GM23248 (cell line): ENCODE results near the gene KRT80.

Experiments used
- EZH2 ChIP-seq: fragments of 200-600 bp; sonication (generic); IDR thresholded peaks from 2 replicates; pipeline ENCODE4 v1.6.1; 2018; ENCODE audit warnings: antibody characterized with exemption, mild to moderate bottlenecking; ENCODE audit not compliant: insufficient read depth, poor library complexity, severe bottlenecking
- EZH2phosphoT487 ChIP-seq: fragments of 200-600 bp; sonication (generic); IDR thresholded peaks from 2 replicates; pipeline ENCODE4 v1.6.1; 2018; ENCODE audit warnings: antibody characterized with exemption, moderate library complexity, mild to moderate bottlenecking, low read depth; ENCODE audit not compliant: insufficient read depth

- TF ChIP-seq EZH2phosphoT487 (no peak), EZH2 (no peak)
Measured at GRCh38 chr12:52231305-52232202, 39.7 kb upstream of the KRT80 start.
